OCI-M2 (cell line): ENCODE results near the gene CASS4.

Experiments
- DNase-seq: peaks from one replicate; lab custom pipeline; 2025; ENCODE audit not compliant: unreplicated experiment; lab: John Stamatoyannopoulos, UW

CASS4 gene

GRCh38 chr20:56443654-56444540 is 31.8 kb downstream of the CASS4 start:
- DNase-seq = no peak

- no peak for DNase-seq
Measured at GRCh38 chr20:56445130-56445529, 33.1 kb downstream of the CASS4 start.

GRCh38 chr20:56445540-56445939 is 33.5 kb downstream of the CASS4 start:
- DNase-seq = no peak

GRCh38 chr20:56447227-56447626 is 35.2 kb downstream of the CASS4 start:
- no peak for DNase-seq

GRCh38 chr20:56449459-56449858 is 37.4 kb downstream of the CASS4 start:
- DNase-seq = no peak

- DNase-seq = no peak
Measured at GRCh38 chr20:56451056-56451765, 39.2 kb downstream of the CASS4 start.

GRCh38 chr20:56453352-56453751 is 41.3 kb downstream of the CASS4 start:
- no peak for DNase-seq

GRCh38 chr20:56454754-56455153 is 42.7 kb downstream of the CASS4 start:
- no peak for DNase-seq

GRCh38 chr20:56458206-56458821 is 46.3 kb downstream of the CASS4 start:
- DNase-seq = peak; percentile 11

GRCh38 chr20:56460459-56460858 is 48.4 kb downstream of the CASS4 start:
- DNase-seq = no peak

GRCh38 chr20:56461576-56461975 is 49.5 kb downstream of the CASS4 start:
- DNase-seq = no peak

GRCh38 chr20:56463428-56463827 is 51.4 kb downstream of the CASS4 start:
- no peak for DNase-seq

GRCh38 chr20:56465997-56466396 is 53.9 kb downstream of the CASS4 start:
- peak; percentile 39 for DNase-seq

GRCh38 chr20:56467968-56468315 is 55.9 kb downstream of the CASS4 start:
- DNase-seq = no peak

- peak; percentile 92 for DNase-seq
Measured at GRCh38 chr20:56468316-56469076, 56.4 kb downstream of the CASS4 start, which contains the start of gene RTF2. RTF2 (plus strand) TSS chr20:56468627; CDS start chr20:56468698, 71 bp downstream.

GRCh38 chr20:56469077-56469449 is 57.0 kb downstream of the CASS4 start:
- DNase-seq = no peak

GRCh38 chr20:56483970-56484369 is 71.9 kb downstream of the CASS4 start:
- DNase-seq = no peak

GRCh38 chr20:56487216-56487615 is 75.2 kb downstream of the CASS4 start:
- DNase-seq = no peak

GRCh38 chr20:56488566-56488965 is 76.5 kb downstream of the CASS4 start:
- no peak for DNase-seq

GRCh38 chr20:56501116-56501515 is 89.1 kb downstream of the CASS4 start:
- DNase-seq = no peak

- no peak for DNase-seq
Measured at GRCh38 chr20:56503916-56504315, 91.9 kb downstream of the CASS4 start.
